ENCODE measurements around the gene CLEC19A.

CLEC19A gene

DNA sequence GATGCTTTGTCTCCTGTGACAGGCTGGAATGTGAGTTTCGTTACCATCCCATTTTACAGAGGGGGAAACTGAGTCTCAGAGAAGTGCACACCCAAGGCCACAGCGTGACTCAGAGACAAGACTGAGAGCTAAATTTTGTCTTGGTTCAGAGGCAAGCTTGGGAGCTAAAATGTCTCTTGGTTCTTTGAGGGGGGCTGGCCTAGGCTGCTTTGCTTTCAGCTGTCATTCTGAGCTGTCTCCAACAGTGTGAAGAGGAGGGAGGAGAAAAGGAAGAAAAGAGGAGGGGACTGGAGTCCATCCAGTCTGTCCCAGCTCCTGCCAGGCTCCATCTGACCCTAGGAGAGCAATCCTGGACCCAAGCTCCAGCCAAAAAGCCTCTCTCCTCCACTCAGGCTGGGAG is at the start of gene CLEC19A:
Gene CLEC19A, plus strand, starts transcription at position 301 of the 400 bp plus-strand sequence. CDS start 121 bp downstream, outside the sequence.
- DNase-seq = no peak

DNA sequence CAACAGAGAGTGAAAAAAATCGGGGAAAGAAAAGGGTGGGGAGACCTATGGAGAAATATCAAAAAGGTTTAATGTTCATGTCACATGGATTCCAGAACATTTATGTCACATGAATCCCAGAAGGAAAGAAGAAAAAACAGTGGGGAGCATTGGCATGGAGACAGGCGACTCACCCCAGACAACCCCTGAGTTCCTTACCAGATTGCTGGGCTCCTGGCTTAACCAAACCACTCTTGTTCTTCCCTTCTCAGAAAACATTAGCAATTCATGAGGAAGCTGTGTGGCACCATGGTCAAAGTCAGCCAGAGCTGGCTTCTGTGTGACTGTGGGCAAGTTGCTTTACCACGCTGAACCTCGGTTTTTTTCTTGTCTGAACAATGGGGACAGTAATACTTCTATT is 49.6 kb upstream of the CLEC19A start:
- DNase-seq = no peak

DNA sequence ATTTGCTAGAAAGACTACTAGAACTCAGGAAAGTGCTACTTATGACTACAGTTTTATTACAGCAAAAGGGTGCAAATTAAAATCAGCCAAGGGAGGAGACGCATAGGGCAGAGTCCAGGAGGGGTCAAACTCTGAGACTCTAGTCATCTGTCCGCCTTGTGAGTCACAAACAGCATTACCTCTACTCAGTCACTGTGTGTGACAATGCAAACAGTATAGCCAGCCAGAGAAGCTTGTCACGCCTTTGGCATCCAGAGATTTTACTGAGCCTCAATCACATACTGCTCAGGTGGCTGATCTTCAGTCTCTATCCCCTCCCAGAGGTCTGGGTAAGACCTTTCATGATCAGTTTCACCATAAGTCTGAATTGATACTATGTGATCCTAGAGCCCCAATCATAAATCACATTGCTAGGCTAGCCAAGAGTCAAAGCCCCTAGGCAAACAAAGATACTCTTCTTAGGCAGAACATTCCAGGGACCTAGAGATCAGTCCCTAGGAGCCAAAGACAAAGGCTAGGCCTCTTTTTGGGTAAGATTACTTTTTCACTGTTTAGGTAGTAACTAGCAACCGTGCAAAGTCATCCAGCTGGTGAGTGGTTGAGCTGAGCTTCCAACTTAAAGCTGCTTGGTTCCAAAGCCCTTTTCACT is 48.8 kb upstream of the CLEC19A start:
- DNase-seq = no peak

DNA sequence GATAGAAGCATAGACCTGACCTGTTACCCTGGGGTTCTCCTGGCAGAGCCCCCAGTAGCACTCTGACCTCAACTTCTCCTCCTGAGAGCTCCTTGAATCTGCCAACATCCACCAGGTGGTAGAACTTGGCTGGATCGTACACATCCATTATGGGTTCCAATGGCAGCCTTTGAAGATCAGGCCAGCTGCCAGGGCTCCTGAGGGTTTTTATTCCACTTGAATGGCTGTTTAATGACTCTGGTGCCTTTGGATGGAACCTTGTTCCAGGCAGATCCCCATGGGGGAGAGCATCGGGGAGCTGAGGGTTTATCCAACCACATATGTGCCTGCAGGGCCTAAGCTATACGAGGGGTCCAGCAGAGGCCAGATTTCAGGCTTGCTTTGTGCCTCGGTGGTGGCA is 47.1 kb upstream of the CLEC19A start:
- DNase-seq = no peak

DNA sequence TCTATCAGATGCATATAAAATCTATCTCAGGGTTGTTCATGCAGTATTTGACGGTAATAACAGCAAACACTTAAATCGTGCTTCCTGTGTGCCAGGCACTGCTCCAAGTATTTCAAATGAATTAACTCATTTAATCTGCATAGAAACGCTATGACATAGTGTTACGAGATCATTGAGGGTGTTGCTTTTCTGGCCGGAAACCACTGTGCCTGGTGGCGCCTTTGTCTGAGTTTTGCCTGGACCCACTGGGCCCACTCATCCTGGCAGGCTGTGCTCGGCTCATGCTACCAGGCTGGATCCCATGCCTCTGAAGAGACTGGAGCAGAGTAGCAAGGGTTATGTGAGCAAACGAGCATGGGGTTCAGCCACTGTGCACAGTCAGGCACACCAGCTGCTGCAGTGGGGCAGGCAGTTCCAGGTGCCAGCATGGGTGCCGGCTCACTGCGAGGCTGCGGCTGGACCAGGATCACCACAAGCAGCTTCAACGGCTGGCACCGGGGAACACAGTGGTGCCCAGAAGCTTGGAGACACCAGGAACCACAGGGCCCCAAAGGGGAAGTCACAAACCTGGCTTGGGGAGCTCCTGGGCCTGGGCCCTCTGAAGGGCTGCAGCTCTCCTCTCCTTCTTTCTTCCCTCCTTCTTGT is 45.9 kb upstream of the CLEC19A start:
- DNase-seq = no peak

DNA sequence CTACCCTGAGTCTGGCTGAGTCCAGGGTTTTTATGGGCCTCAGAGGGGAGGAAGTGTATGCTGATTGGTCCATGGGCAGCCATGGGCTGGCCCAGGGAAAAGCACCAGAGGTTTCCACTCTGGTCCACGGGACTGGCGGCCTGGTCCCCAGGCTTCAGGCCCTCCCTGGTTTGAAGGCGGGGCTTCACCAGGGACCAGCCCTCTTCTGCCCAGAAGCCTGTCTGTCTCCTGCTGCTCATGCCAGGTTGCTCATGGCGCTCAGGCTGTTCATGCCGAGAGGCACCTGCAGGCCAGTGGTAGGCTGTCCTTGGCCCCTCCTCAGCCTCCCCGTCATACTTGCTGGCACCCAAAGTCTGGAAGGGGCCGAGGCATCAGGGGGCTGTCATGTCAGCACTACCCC is 45.0 kb upstream of the CLEC19A start:
- no peak for DNase-seq

DNA sequence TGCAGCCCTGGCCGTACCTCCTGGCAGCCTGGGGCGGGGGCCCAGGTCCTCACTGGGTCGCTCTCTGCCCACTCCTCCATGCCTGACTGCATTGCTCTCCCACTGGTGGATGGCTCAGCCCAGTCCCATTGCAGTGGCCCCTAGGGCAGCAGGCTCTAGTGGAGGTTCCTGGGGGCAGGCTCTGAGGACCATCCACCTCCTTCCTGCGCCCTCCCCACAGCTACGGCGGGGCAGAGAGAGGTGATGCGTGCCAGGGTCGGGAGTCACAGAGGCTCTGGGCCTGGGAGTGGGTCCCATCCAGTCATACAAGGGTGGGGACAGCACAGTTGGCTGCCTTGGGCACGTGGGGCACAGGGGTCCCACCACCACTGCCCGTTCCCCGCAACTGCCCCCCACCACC is 44.0 kb upstream of the CLEC19A start:
- DNase-seq = no peak

DNA sequence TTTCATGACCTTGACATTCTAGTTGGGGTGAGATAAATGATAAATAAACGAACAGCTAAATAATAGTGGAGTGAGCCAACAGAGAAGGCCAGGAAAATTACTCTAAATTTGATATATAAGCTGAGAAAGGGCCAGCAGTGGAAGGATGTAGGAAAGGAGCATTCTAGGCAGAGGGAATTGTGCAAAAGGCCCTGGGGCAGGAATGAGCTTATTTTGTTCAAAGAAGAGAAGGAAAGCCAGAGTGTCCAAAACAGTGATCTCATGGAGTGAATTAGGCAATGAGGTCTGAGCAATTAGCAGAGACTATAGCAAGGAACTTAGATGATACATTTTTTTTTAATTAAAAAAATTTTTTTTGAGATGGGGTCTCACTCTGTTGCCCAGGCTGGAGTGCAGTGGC is 43.3 kb upstream of the CLEC19A start:
- no peak for DNase-seq

DNA sequence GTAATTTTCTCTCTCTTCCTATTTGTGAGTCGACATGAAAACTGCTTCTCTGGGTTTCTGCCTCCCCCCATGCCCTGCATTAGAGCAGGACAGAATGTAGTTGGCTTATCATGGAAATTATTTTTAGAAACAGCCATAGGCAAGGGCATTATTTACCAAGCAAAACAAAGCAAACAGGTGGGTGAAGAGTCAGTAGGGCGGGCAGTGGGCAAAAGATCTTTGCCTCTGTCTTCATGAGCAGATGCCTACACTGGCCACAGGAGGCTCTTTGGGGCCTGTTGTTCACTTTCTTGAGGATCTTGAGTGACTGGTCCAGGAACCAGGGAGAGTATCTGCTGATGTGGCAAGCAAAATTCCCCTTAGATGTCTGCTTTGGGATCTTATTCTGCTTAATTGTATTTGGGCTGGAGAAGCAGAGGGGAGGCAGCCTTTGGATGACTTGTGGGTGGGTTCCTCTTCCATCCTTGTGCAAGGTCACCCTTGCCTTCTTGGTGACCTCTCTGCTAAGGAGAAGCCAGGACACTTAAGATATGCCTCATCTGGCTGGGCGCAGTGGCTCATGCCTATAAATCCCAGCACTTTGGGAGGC is 42.5 kb upstream of the CLEC19A start:
- no peak for DNase-seq

DNA sequence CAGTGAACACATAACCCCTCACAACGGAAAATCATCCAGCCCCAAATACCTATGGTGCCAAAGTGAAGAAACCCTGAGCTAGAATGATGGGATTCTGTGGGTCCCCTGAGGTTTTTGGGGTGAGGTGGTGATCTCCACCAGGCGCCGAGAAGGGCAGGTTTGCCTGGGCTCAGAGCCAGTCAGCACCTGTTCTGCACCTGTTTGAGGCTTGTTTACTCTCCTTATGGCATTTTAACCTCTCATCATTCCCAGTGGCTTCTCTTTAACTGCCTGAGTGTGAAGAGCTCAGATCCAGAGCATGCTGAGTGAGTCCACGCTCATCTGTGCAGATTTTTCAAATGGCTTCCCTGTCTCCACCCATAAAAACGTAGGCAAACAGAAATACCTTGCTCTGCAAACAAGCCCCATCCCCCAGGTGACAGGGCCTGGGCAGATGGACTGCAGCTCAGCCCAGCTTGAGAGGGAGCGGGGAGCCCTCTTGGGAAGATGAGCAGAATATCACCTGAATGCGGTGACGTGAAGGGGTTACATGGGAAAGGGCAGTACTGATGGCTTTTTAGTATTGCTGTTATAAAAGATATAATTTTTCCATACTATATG is 40.1 kb upstream of the CLEC19A start:
- DNase-seq = no peak

DNA sequence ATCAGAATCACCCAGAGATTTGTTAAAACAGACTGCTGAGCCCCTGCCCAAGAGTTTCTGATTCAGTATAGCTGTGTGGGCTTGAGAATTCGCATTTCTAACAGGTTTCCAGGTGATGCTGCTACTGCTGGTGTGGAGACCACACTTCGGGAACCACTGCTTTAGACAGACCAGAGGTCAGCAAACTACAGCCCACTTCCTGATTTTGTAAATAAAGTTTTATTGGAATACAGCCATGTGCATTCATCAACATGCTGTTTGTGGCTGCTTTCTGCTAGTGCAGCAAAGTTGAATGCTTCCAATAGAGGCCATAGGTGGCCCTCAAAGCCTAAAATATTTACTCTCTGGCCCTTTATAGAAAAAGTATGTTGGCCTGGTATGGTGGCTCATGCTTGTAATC is 32.6 kb upstream of the CLEC19A start:
- no peak for DNase-seq

DNA sequence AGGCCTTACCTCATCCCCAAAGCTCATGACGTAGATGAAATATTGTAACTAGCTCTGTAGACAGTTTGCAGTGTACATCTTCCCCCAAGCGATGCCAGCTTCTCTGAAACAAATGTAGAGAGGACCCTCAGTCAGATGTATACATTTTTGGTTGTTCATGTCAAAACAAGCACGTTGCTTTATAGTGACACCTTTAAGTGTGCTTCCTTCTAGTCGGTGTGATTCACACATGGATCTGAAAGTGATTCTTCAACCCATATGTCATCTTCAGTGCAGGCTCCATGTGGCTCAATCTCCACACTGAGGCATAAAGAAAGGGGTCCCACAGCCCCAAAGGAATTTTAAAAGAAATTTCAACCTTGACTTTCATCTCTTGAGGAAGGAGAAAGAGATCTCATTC is 30.9 kb upstream of the CLEC19A start:
- DNase-seq = no peak

DNA sequence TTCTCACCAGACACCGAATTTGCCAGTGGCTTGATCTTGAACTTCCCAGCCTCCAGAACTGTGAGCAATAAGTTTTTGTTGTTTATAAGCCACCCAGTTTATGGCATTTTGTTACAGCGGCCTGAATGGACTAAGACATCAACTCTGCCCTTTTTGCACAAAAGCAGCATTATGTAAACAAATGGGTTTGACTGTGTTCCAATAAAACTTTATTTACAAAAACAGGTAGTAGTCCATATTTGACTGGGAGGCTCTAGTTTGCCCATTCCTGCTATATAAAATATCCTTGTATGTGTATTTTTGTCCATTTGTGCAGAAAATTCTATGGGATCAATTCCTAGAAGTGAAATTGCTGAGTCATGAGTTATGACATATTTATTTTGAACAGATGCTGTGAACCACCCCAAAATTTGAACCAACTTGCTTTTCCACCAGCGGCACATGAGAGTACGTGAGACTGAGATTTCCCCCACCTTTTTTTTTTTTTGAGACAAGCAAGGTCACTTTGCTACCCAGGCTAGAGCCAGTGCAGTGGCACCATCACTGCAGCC is 21.3 kb upstream of the CLEC19A start:
- DNase-seq = no peak

DNA sequence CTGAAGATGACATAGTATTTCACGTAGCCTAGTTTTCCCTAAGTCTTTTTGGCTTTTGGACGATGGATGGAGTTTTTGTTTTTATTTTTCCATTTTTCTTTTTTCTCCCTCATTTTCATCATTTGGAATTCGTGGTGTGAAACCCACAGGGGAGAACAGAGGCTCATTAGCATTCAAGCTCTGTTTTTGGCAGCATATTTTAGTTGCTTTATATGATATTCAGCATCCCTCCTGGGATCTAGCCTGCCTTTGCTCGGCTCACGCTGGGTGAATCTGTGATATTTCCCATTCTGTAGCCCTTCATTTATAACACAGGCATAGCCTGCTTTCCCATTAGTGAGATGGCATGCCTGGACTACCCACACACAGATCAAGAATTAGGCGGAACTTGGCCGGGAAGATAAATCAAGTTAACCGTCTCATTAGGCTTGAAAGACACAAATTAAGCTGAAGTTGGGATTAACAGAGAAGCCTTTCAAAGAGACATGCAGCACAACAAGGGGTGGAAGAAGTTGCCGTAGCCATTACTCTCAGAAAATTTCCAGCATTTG is 20.1 kb upstream of the CLEC19A start:
- no peak for DNase-seq

DNA sequence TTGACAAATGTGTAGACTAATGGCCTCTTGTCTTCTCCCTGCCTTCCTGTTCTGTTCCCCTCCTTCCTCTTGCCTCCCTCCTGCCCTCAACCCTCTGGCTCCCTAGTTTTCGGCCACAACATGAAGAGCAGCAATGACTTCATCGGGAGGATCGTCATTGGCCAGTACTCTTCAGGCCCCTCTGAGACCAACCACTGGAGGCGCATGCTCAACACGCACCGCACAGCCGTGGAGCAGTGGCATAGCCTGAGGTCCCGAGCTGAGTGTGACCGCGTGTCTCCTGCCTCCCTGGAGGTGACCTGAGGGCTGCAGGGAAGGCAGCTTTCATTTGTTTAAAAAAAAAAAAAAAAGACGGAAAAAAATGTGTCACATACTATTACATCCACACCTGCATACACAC is 18.8 kb upstream of the CLEC19A start:
- no peak for DNase-seq

DNA sequence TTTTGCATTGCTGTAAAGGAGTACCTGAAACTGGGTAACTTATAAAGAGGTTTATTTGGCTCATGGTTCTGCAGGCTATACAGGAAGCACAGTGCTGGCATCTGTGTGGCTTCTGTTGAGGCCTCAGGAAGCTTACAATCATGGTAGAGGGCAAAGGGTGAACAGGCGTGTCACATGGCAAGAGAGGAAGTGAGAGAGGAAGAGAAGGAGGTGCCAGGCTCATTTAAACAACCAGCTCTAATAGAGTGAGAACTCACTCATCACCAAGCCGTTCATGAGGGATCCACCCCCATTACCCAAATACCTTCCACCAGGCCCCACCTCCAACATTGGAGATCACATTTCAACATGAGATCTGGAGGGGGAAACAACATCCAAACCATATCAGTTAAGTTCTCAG is 16.4 kb upstream of the CLEC19A start:
- DNase-seq = no peak

DNA sequence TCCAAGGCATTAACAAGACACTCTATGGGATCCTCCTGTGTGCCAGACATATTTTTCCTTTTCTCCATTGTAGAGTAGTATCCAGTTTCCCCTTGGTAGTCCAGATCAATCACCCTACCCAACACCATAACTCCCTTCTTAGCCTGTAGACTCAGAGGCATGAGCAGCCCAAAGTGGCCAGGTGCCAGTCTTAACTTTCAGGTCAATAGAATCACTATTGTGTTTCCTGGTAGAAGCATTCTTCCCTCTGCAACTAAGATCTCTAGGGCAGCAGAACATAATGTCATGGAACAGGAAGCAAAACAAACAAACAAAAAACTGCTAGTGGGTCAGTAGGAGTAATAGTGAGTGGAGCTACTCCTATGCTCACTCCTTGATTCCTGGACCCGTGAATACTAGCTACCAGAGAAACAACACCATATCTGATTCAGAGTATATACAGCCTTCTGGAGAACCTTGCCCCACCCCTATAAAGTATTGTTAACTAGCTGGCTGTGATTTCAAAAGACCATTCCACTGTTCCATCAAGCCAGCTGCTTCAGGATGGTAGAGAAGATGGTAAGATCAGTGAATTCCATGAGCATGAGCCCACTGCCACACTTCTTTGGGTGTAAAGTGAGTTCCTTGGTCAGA is 11.2 kb upstream of the CLEC19A start:
- DNase-seq = no peak

DNA sequence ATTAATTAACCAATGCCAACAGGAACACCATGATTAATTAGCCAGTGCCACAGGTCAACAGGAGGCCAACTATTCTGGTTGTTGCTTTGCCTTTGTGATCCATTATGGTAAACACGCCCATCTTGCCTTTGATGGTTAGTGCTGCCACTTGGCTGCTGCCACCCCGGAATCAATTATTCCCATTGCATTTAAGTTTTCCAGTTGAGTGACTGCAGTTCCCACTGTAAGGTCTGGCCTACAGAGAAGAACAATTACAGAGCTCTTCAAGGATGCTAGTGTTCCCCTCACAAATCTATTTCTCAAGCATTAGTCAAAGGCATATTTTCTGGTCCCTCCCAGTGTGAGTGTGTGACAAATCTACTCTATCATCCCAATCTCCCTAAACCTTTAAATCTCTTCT is 7.1 kb upstream of the CLEC19A start:
- DNase-seq = no peak

DNA sequence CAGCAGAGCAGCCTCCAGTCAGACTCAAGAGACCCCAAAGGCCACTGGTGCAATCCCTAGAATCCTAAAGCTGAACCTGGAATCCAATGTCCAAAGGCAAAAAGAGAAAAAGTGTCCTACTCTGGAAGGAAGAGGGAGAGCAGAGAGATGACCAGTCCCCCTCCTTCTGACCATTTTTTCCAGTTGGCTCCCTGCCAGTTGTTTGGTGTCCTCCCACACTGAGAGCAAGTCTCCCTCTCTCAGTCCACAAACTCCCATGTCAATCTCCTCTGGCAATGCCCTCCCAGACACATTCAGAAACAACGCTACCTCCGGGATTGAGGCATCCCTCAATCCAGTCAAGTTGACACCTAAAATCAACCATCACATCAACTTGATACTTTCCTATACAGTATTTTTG is 4.3 kb upstream of the CLEC19A start:
- no peak for DNase-seq

DNA sequence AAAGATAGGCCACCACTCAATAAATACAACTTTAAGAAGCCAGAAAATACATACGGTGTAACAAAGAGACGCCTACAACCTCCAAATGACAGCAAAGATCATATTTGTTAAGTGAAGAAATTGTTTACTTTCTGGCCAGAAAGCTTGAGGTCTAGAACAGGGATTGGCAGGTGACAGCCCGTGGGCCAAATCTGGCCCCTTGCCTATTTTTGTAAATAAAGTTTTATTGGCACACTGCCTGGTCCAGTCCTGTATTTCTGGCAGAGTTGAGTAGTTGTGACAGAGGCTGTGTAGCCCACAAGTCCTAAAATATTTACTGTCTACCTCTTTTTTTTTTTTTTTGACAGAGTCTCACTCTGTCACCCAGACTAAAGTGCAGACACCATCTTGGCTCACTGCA is 3.4 kb upstream of the CLEC19A start:
- DNase-seq = no peak

DNA sequence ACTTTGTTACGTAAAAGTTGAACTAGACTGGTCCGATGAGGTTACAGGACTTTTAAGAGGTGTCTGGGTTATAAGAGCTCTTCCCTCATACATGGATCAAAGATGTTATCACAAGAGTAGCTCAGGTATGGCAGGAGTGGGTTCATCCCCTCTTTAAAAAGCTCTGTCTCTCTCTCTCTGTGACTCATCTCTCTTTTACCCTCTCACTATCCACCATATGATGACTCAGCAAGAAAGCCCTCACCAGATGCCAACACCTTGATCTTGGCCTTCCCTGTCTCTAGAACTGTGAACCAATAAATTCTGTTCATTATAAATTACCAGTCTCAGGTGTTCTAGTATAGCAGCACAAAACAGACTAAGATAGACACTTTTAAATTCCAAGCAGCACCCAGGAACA is 1.9 kb upstream of the CLEC19A start:
- DNase-seq = no peak

DNA sequence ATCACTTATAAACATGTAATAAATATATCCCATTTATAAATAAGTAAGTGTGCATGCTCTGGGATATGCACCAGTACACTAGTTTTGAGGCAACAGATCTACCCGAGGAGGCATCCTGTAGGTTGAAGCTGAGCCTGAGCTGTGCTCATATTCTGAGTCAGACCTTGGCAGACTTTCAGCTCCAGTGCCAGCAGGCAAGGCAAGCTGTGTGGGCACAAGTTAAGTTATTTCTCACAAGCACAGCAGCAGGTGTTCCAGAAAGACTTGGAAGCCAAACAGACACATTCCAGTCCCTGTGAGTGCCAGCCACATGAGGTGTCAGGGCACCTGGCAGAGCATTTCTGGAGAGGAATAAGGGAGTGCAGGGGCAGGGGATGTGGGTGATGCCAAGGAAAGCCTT is 1.3 kb upstream of the CLEC19A start:
- DNase-seq = no peak

DNA sequence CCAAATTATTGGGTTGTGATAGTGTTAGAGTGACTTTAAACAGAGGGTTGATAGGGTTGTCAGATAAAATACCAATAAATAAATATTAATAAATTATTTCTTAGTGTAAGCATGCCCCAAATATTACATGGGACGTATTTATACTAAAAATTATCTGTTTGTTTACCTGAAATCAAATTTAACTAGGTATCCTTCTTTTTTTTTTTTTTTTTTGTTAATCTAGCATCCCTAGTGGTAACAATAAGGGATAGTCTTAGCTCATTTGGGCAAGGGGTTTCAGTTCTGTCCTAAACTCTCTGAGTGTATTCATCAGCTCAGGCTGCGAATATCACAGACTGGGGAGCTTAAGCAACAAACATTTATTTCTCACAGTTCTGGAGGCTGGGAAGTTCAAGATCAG is 1.3 kb downstream of the CLEC19A start:
- no peak for DNase-seq
